HG03103 (cell line): Measurements from ENCODE around the gene SEMA3G.
A peak's percentile ranks its signal among the peaks of the same experiment; 100 is the strongest.

ENCODE experiments used
- ATAC-seq: cut with Tn5 transposase; IDR thresholded peaks from one replicate; pipeline ENCODE4 v1.9.1; 2021; ENCODE audit warnings: low read depth; ENCODE audit not compliant: unreplicated experiment

The SEMA3G gene

GRCh38 chr3:52444860-52445793, at the start of gene SEMA3G:
SEMA3G (minus strand) TSS chr3:52445103; CDS start chr3:52445027, 76 bp downstream.
- peak; percentile 62 for ATAC-seq

DNA sequence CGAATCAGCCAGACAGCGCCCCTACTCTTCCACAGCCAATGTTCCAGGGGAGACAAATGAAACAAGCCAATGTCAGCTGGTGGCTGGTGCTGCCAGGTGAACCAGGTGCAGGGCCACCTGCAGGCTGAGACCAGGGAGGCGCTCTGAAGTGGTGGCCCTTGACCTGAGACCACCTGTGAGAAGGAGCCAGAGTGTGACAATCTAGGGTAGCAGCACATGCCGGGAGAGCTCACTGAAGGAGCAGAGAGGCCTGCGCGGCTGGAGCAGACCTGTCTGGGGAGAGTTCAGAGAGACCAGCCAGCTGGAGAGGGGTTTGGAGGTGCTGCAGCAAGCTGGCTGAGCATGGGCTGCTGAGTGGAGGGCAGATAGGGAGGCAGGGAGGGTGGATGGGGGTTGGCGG, 49.5 kb upstream of the SEMA3G start:
- ATAC-seq, result no peak

- no peak for ATAC-seq
Measured at GRCh38 chr3:52493232-52494017, 48.5 kb upstream of the SEMA3G start.

GRCh38 chr3:52492059-52492458, 47.2 kb upstream of the SEMA3G start:
- ATAC-seq, result no peak

GRCh38 chr3:52490939-52491526, 46.1 kb upstream of the SEMA3G start:
- no peak for ATAC-seq

GRCh38 chr3:52490035-52490938, 45.4 kb upstream of the SEMA3G start:
- no peak for ATAC-seq

DNA sequence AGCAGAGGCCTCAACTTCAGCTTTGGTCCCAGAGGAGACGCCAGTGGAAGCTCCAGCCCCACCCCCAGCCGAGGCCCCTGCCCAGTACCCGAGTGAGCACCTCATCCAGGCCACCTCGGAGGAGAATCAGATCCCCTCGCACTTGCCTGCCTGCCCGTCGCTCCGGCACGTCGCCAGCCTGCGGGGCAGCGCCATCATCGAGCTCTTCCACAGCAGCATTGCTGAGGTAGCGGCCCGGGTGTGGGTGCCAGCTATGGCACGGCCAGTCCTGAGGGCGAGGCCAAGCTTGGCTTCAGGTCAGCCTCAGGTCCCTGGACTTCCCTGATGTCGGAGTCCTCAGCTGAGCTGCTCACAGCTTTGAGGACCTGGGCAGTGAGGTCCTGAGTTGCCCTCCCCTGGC, 44.5 kb upstream of the SEMA3G start:
- ATAC-seq, result no peak

GRCh38 chr3:52488746-52489145, 43.8 kb upstream of the SEMA3G start:
- ATAC-seq, result no peak

- ATAC-seq, result no peak
Measured at GRCh38 chr3:52487788-52488691, 43.1 kb upstream of the SEMA3G start.

DNA sequence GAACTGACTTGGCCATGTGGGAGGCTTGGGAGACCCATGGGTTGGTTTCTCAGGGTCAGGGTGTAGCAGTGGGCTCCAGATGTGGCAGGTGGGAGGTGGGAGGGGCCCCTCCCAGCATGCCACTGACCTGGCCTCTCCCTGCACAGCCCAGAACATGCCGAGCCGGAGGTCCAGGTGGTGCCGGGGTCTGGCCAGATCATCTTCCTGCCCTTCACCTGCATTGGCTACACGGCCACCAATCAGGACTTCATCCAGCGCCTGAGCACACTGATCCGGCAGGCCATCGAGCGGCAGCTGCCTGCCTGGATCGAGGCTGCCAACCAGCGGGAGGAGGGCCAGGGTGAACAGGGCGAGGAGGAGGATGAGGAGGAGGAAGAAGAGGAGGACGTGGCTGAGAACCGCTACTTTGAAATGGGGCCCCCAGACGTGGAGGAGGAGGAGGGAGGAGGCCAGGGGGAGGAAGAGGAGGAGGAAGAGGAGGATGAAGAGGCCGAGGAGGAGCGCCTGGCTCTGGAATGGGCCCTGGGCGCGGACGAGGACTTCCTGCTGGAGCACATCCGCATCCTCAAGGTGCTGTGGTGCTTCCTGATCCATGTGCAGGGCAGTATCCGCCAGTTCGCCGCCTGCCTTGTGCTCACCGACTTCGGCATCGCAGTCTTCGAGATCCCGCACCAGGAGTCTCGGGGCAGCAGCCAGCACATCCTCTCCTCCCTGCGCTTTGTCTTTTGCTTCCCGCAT, 42.3 kb upstream of the SEMA3G start:
- no peak for ATAC-seq

DNA sequence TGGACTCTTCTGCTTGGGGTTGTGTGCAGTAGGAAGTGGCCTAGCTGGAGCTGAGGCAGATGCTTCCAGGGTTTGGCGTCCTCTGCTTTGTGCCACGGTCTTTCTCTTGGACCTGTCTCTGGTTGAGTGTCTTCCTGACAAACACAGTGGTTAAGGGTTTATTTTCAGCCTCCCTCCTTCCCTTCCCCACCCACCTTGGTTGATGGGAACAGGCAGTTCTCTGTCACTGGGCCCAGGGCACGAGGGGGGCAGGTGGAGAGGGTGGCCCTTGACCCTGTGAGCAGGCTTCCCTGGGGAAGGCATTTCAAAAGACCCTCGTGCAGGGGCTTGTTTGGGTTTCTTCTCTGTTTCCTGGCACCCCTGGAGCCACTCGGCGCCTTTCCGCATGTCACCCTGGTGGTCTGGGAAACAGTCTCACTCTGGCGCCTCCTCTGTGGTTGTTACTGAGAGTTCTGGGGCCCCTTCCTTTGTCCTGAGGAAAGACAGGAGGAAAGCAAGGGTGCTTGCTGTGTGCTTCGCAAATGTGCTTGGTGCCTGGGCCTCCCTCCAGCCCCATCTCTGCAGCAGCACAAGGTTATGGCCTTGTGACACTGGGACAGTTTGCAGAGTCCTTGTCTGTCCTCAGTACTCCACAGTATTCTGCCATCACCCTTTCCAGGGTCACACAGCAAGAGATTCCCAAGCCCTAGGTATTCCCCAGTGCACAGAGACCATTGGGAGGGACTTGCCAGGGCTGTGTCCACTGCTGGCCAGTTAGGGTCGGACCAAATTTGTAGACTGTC, 40.0 kb upstream of the SEMA3G start:
- ATAC-seq, result no peak

DNA sequence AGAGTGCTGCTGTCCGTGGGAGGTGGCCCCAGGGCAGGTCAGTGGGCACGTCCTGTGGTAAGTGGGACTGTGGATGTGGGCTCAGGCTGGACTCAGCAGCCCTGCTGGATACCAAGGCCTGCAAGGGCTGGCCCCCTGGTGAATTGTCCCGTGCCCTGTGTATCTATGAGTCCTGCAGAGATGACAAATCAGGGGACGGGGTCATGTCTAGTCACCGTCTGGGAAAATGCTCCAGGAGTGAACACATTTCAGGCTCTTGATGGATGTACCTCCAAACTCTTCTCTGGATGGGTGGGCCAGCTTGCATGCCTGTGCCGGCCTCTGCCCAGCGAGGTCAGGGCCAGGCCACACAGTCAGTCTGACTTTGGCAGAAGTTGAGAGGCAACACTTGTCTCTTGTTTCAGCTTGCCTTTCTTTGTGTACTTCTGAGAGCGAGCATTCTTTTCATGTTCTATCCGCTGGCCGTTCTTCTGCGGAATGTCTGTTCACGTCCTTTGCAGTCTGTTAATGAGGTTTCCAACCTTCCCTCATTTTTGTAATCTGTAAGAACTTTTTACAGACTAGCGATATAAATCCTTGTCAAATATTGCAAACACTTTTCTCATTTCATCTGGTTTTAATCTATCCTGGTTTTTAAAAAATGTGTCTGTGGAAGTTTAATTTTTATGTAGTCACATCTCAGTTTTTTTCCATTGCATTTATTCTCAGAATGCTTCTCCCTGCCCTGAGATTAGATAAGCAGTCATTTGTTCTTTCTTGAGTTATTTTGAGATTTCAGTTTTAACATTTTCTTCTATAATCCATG, 38.9 kb upstream of the SEMA3G start:
- ATAC-seq, result no peak

DNA sequence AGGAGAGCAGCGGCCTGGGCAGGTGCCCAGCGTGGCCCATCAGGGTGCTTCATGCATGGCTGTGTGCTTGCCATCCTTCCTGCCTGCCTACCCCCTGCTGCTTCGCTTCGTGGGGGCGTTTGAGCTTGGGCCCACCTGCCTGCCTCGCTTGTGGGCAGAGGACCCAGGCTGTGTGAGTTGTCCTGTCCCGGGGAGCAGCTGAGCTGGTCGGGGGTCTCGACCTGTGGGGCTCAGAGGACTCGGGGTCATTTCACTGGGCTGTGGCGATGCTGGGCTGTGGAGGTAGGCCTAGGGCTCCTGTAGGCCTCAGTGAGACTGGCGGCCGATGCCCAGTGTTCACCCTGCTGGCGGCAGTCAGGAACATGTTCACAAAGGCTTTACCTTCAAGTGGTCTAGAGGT, 38.2 kb upstream of the SEMA3G start:
- ATAC-seq, result no peak

DNA sequence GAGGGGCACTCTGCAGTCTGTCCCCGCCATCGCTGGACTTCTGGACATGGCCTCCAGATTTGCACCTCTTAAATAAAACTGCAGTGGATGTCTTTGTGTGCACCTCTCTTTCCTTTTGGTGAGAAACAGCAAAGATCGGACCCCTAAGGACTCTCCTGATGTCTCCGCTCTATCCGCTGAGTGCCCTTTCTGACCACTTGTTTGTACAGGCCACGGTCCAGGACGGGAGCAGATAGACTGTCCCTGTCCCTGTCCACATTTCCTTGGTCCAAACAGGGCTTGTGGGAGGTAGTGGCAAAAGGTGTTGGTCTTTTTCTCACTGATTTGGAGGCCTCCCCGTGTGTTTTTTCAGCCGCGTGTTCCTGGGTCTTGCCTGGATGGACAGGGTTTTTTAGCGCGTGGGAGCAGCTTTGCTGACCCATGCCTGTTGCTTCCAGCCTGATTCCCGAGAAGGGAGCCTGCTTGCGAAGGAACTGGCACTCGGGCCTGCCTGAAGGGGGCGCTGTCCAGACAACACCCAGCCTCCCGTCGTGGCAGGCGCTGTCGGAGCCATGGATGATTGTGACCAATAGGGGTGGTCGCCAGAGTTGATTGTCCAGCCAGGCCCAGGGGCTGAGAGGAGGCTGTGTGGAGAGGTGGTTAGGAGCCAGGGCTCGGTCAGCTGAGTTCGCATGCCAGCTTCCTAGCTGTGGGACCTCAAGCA, 37.1 kb upstream of the SEMA3G start:
- no peak for ATAC-seq

DNA sequence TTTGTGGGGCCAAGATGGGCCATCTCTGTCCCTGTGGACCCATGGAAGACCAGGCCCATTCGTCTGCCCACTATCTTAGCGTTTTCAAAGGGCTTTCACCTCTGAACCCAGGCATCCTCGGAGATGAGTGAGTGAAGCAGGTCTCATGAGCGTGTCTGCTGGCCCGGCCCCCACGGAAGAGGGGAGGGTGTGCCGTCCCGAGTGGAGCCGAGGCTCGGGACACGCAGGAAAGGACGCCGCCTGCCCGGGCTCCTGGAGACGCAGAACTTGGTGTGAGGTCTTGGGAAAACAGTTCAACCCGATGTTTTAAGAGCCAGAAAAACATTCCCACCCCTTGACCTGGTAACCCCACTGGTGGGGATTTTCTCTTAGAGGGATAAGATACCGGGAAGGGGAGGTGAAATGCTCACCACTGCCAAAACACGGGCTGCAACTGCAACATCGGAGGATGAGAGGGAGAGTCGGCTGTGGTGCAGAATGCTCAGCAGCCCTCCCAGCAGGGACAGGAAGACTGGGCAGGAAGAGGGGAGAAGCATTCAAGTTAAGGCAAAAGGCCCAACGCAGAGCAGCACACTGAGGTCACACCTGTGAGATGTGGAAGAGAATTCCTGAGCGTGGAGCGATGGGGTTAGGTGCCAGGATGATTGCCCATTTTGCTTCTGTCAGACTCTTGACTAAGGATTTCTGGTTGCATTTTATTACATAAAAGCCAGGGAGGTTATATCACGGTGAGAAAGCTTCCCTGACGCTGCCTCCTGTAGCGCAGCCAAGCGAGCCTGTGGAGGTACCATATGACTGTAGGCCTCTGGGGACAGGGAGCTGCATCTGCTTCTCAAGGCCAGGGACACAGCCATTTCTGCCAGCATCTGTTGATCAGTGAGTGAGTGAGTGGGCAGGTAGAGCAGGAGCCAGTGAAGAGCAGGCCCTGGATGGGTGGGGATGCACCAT, 36.1 kb upstream of the SEMA3G start:
- ATAC-seq, result no peak
